ENCODE results near the gene PRIM2. TPM values are rescaled to one million over a fixed set of nuclear protein-coding genes. Genes with fewer than 3 reads are reported as not detected.

The PRIM2 gene
- total and polyA plus RNA-seq, 2 experiments from 2014 or later: 45.5 to 75.2 TPM

- TF ChIP-seq ZNF462 (CRISPR knock-in tag; IDR thresholded peaks at IDR 0.05) (no peak), CREB1 (CRISPR knock-in tag; IDR thresholded peaks at IDR 0.05; ENCODE audit: low read depth) (no peak), POLR2AphosphoS5 (IDR thresholded peaks at IDR 0.05; ENCODE audit: low read depth) (no peak), EZH2 (IDR thresholded peaks at IDR 0.05; ENCODE audit: low read depth, unreplicated experiment) (no peak), ZNF331 (CRISPR knock-in tag; IDR thresholded peaks at IDR 0.05; ENCODE audit: low read depth) (no peak)
These were observed 18.7 kb upstream of the PRIM2 start (continued) for GRCh38 chr6:57298741-57299140.

- no peak overlapping the region for H3K27ac Mint-ChIP-seq
- no peaks in the 10 kb centered on the region for H3K36me3 ChIP-seq (ENCODE audit: insufficient read depth)
- TF ChIP-seq EZH2phosphoT487 (IDR thresholded peaks at IDR 0.05; ENCODE audit: unreplicated experiment): no peak
- no peak for TF ChIP-seq POLR2AphosphoS5 (IDR thresholded peaks at IDR 0.05; ENCODE audit: low read depth)
- TF ChIP-seq ZNF114 (CRISPR knock-in tag; IDR thresholded peaks at IDR 0.05): no peak
- TF ChIP-seq CREB1 (CRISPR knock-in tag; IDR thresholded peaks at IDR 0.05; ENCODE audit: low read depth): no peak
- no peak for TF ChIP-seq CTCF (conservative IDR thresholded peaks at IDR 0.05; ENCODE audit: low read depth in 2 of 2)
- TF ChIP-seq EZH2 (IDR thresholded peaks at IDR 0.05; ENCODE audit: low read depth, unreplicated experiment): no peak
- no peak for TF ChIP-seq REST (IDR thresholded peaks at IDR 0.05; ENCODE audit: unreplicated experiment)
These were observed 15.7 kb upstream of the PRIM2 start for GRCh38 chr6:57301757-57302156.

More at GRCh38 chr6:57301757-57302156, 15.7 kb upstream of the PRIM2 start:
- H3K79me2 ChIP-seq (replicated peaks; ENCODE audit: insufficient read depth): no peaks in the 10 kb centered on the region
- no peak overlapping the region for H3K4me3 ChIP-seq
- no peaks in the 10 kb centered on the region for H3K9me2 ChIP-seq (ENCODE audit: insufficient read depth)
- no peak for ATAC-seq
- H3K27me3 ChIP-seq (ENCODE audit: insufficient read depth): no peaks in the 10 kb centered on the region
- Mint-ChIP-seq H3K36me3 (ENCODE audit: low read depth) (no peaks in the 10 kb centered on the region), H3K27me3 (ENCODE audit: insufficient read depth, low read depth, poor library complexity) (peaks cover 2% of the 10 kb centered on the region), H3K4me3 (no peak overlapping the region), H3K4me1 (no peaks in the 10 kb centered on the region), H3K9me3 (no peaks in the 10 kb centered on the region)
- no peak overlapping the region for H3K27ac ChIP-seq (ENCODE audit: low read depth)
- no peaks in the 10 kb centered on the region for H3K4me1 ChIP-seq (ENCODE audit: insufficient read depth)
- H3F3A ChIP-seq (replicated peaks; ENCODE audit: low read depth): no peaks in the 10 kb centered on the region
- no peak overlapping the region for H2AFZ ChIP-seq
- H4K20me1 ChIP-seq (replicated peaks; ENCODE audit: insufficient read depth): no peaks in the 10 kb centered on the region
- H3K4me2 ChIP-seq: no peak overlapping the region
- no peak for DNase-seq (ENCODE audit: low spot score)

Data from GM23338 (cell line).